NCI-H2196 treated with DMSO at 0.1 percent for 48 hours (cell line): ENCODE results near the gene SEPTIN12.

Experiments used
- DNase-seq: peaks from one replicate; lab custom pipeline; 2025; ENCODE audit not compliant: unreplicated experiment; lab: John Stamatoyannopoulos, UW

The SEPTIN12 gene

DNA sequence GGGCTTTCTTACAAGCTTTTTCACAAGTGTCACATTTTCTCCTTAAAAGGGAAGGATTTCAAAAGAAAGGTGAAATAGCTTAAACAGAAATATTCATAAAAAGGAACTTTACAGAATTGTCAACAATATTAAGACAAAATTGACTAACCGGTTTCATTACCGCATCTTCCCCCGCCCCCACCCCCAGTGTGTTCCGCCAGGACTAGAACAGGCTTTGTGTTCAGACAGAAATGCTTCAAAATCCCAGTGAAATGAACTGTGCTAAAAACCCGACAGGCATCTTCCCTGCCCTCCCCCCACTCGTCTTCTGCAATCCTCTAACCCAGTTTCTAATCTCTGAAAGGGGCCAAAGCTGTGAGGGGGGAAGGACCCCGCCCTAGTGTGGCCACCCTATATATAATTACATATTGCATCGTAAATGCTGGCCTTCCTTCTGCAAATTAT lies 15.3 kb upstream of the SEPTIN12 start:
- no peak for DNase-seq

DNA sequence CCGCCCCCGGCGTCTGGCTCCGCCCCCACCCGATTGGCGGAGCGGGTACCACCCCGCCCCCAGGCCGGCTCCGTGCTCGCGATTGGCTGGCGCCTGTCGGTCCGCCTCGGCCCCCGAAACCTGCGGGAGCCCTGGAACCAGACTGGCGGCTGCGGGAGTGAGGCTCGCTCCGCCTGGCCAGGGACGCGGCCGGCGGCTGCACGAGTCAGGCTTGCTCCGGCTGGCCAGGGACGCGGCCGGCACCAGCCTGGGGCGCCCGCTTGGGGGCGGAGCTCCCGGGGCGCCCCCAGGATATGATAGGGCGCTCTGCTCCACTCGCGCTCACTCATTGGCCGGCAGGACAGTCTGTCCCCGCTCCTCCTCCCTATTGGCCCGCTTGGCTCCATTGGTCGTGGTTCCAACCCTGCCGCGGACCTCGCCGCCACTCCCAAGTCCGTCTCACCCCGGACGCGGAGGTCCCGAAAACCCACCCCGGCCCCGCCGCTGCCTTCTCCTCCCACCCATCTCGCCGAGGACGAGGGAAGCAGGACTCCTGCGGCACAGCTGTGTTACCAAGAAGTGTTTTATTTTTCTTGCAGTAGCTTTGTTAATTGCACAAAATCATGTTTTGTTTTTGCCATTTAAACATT lies 14.6 kb upstream of the SEPTIN12 start:
- DNase-seq: peak; percentile 94

DNA sequence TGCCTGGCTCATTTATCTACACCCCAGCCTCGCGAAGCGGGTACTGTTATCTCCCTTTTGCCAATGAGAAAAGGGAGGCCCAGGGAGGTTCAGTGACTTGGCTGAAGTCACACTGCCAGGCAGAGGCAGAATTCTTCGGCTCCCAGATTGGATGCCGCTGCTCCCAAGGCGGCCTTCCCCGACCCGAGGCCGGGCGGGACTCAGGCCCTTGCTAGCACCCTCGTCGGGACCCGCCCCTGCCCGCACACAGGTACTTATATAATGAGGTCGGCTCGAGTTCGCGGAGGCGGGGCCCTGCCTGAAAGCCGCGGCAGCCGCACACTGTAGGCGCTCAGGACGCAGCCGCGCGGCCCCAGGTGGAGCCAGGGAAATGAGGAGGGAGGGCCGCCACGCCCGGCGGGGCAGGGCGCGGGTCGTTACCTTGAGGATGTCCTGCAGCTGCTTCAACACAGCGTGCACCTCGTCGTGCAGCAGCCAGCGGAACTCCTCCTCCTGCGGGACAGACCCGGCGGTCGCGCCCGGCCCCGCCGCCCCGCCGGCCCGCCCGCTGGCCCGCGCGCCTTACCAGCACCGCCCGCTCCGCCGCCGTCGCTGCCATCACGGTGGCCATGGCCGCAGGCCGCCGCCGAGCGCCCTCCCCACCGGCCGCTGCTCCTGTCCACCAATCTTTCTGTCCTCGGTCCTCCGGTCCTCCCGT lies 14.0 kb upstream of the SEPTIN12 start, which contains the start of gene ROGDI:
Gene ROGDI, minus strand, starts transcription at position 672 of the 697 bp plus-strand sequence. Its CDS starts 62 bp downstream, at position 610.
- peak; percentile 79 for DNase-seq

DNA sequence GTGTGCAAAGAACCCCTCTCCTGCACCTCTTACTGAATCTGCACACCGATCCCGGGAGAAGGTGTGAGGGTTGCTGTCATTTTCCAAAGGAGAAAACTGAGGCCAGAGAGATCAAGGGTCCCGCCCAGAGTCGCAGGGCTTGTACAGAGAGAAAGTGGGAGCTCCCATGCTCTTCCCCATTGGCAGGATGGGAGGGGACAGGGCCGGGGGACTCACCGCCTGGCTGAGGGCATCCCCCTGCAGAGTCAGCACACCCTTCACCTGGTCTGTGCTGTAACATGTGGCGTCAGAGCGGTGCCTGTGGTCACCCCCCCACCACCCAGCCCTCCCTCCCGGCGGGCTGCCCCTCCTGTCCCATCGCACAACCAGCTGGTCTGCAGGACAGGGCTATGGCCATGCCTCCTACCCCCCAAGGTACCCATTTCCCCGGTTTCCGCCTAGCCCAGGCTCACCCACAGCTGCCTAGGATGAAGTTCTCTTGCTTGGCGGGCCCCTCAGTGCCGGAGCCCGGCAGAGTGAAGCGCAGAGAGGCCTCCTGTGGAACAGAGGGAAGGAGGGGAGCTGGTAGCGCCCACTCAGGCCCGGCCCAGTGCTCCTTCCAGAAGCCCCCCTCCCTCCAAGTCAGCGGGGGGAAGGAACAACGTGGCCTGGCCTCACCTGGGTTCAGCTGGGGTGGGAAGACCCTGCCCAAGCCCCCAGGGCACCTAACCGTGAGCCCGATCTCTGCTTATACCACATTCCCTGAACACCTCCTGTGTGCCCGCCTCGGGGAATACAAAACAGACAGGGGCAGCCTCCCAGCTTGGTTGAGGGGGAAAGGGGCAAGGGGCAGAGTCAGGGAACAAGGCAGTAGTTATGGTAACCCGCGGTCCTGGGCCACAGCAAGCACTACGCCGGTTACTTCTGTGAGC lies 13.2 kb upstream of the SEPTIN12 start:
- DNase-seq: no peak

DNA sequence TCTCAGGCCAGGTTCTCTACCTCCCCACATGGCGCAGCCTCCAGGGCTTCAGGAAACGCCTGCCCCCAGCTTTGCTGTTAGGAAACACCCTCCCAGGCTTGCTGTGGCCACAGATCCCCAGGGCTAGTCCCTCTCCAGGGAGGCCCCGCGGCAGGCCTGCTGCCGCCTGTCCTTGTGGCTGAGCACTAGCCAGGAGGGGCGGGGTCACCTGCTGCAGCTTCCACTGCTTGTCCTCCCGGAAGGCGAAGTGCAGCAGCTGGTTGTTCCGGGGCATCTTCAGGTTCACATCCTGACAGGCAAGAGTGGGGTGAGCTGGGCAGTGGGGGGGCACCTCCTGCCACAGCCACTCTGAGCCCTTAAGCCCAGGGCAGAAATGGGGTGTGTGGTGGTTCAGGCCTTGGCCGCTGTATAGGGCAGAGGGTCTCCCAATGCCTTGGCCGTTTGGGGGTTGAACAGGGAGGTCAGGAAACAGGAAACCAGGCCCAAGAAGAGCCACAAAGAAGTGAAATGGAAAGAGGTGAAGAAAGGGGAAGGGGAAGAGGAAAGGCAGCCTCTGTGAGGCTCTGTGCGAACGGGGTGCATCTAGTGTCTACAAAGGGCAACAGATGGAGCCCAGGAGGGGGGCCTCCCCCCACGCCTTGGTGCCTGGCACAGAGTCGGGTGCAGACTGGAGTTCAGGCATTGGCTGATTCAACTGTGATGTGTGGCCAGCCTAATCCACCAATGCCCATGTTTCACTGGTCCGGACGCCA lies 12.3 kb upstream of the SEPTIN12 start:
- DNase-seq: peak; percentile 78

DNA sequence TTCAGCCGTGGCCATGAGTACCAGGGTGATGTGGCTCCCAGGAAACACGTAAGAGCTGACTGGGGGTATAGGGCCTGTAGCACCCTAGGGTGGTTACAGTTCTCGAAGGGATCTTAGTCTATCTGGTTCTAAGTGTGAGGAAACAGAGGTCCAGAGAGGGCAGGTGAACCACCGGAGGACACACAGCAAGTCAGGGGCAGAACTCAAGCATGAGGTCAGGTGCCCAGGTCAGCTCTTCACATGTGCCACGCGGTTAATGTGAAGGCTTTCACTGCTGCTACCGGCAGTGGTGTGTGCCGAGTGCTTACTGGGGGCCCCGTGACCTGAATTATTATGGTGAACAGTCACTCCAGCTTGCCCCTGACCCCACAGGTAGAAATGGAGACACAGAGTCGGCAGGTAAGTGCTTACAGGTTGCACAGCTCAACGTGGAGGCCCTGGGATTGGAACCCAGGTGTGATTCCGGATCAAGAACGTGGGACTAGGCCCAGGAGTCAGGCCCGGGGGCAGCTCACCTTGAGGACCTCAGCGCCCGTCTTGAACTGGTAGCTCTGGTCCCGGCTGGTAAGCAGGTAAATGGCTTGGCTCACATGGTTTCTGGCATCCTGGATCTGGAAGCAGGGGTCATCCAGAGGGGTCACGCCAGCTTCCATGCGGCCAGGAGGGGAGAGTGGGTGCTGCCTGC lies 11.2 kb upstream of the SEPTIN12 start:
- no peak for DNase-seq

DNA sequence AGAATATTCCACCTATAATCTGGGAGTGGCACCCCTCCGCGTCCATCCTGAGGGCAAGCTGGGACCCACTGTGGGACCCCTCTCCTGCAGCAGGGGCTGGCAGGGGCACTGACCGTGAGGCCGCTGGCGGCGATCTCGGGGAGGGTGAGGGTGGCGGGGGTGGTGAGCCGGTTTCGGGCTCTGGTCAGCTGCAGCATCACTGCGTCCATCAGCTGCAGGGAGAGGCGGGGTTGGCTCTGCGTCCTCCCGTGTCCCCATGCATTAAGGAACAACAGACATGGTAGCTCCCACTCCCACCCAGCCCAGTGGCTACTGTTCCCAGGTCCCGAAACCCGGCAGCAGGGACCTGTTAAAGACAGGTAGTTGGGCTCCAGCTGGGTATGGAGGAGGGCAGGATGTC lies 10.3 kb upstream of the SEPTIN12 start:
- no peak for DNase-seq

DNA sequence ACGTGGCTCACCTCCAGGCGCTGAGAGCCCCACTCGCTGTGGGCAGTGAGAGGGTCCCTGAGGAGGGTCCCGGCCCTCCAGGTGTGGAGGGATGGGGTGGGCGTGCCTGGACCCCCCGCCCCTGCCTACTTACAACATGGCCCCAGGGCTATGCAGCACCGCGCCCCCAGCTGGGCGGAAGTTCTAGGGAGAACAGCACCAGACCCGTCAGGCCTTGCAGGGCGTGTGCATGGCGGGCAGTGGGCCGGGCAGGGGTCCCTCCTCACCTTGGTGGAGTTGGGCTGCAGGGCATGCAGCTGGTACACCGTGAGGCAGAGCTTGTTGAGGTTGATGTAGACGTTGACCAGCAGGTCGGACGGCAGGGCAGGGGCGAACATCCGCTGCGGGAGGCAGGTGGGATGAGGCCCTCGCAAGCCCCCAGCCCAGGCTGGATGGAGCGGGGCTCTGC lies 9.7 kb upstream of the SEPTIN12 start:
- no peak for DNase-seq

DNA sequence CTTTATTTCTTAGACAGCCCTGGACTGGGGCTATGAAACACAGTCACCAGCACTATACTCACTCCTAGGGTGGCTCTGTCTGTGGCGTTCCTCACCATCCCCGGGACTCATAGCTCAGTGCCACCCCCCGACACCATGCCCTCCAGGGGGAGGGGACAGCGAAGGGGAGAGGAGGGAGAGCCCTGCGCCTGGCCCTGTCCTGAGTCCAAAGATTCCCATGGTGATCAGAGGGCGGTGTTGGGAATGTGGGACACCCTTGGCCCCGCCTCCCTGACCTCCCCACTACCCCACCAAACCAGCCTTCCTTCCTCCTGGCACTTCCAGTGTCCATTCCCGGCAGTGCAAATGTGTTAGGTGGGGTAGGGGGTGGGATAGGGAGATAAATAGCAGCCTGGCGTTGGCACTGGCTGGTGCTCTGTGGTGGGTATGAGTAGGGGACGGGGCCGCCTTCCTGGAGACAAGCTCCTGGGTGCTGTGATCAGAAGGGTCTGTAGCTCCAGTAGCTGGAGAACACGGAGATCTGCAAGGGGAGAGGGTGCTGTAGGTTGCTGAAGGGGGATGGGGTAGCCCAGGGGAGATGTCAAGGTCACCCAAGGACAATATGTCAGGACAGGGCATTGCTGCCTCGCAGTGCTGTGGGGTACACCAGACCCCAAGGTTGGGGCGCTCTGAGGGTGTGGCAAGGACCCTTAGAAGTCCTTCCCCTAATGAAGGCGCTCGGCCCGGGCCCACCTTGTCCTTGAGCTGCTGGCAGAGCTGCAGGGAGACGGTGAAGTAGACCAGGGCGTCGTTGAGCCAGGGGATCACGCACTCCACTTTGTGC lies 9.0 kb upstream of the SEPTIN12 start:
- DNase-seq: no peak

DNA sequence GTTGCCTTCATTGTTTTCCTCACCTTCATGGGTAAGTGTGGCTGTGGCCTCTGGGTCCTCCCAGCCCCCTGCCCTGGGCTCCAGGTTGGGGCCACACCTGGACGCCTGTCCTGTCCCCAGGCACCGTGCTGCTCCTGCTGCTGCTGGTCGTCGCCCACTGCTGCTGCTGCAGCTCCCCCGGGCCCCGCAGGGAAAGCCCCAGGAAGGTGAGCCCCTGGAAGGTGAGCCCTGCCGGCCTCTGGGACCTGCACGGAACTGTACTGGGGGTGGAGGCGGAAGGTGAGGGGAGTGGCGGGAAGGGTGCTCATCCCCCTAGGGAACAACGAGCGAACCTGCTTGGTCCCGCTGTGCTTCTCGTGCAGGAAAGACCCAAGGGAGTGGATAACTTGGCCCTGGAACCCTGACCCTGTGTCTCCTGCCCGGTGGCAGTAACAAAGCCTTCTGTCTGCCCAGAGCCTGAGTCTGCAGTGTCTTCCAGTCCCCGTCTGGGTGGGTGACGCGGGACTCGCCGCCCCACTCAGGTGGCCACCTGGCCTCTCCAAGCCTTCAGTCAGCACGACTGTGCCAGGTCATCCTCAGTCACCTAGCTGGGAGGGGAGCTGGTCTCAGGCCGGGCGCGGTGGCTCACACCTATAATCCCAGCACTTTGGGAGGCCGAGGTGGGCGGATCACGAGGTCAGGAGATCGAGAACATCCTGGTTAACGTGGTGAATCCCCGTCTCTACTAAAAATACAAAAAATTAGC lies 7.9 kb upstream of the SEPTIN12 start:
- DNase-seq: no peak

DNA sequence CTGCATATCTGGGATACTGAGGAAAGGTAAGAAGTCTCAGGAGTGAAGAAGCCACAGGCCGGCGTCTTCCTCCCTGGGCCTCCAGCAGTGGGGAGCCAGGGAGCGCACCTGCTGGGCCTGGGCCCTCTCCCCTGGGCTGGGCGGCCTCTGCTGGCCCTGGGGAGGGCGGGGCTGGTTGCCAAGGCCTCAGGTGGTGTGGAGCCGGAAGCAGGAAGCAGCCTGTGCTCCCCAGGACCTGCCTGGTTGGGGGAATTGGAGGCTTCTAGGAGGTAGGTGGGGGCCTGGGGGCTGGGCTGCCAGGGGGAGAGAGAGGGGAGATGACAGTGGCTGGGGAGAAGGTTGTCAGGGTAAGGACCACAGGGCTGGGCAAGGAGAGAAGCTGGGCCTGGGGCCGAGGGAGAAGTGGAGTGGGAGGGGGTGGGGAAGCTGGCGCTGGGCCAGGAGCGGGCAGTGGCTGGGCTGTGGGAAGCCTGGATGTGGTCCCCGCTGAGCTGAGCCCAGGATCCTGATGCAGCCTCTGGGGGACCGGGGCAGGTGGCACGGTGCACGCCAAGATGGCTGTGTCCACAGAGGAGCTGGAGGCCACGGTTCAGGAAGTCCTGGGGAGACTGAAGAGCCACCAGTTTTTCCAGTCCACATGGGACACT lies 7.2 kb upstream of the SEPTIN12 start, which contains the start of gene SMIM22:
Gene SMIM22, plus strand, starts transcription at position 189 of the 647 bp plus-strand sequence. Its CDS starts 366 bp downstream, at position 555.
- DNase-seq: peak; percentile 59

DNA sequence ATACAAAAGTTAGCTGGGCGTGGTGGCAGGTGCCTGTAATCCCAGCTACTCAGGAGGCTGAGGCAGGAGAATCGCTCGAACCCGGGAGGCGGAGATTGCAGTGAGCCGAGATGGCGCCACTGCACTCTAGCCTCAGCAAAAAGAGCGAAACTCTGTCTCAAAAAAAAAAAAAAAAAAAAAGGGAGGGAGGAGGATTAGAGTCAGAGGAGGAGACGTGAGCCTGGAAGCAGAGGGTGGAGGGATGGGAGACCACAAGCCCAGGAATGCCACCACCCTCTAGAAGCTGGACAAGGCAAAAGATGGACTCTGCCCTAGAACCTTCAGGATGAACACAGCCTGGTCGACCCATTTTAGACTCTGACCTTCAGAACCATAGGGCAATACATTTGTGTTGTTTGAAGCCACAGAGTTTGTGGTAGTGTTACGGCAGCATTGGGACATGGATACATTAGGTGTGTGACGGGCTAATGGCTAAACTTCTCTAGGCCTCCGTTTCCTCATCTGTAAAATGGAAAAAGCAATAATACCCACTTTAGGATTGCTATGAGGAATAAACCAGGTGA lies 4.9 kb upstream of the SEPTIN12 start:
- DNase-seq: no peak

DNA sequence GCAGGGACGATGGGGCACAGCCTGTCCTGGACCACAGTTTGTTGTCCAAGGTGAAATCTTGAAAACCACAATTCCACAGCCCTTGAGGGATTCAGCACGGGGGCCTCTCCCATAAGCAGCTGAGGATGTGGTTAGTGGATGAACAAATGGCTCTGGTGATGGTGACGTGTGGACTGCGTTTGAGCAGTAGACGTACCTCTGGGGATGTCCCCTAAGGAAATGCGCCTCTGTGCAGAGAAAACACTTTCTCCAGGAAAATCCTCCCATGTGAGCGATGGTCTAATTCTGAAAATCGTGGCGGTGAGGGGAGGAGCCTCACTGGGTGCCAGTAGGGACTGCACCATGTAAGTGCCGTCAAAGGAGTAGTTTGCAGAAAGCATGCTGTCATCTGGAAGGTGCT lies 2.7 kb upstream of the SEPTIN12 start:
- DNase-seq: no peak

DNA sequence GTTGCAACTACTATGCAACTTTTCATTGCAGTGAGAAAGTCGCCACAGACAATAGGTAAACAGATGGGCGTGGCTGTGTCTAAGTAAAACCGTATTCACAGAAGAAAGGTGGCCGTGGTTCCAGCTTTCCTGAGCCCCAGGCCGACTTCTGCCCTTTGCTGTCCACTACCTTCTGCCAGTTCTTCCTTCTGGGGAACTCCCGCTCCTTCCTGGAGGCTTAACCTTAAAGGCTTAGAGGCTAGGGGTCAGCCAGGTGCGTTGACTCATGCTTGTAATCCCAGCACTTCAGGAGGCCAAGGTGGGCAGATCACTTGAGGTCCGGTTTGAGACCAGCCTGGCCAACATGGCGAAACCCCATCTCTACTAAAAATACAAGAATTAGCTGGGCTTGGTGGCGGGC lies 2.1 kb upstream of the SEPTIN12 start:
- DNase-seq: no peak

DNA sequence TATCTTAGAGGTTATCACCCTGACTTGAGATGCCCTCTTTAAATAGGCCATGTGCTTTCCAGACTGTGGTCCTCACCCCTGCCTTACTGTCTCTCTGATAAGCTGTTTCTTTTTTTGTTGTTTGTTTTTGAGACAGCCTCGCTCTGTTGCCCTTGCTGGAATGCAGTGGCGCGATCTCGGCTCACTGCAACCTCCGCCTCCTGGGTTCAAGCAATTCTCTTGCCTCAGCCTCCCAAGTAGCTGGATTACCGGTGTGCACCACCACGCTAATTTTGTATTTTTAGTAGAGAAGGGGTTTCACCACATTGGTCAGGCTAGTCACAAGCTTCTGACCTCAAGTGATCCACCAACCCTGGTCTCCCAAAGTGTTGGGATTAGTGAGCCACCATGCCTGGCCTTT lies 765 bp upstream of the SEPTIN12 start:
- no peak for DNase-seq

DNA sequence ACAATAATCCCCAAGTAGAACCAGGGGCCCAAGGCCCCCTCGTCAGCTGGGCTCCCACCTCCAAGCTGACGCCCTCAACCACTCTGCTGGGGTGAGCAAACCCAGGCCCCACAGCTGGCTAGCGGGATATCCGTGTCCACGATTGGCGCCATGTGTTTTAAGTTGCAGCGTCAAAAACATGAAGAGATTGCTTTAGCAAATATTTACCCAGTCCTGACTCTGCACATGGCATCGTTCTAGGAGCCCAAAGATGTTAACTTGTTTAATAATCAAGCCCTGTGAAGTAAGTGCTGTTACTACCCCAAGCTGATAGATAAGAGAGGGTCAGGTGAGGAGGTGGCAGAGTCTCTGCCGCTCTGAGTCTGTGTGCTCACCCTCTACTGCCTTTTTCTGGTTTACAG lies 344 bp upstream of the SEPTIN12 start:
- no peak for DNase-seq

DNA sequence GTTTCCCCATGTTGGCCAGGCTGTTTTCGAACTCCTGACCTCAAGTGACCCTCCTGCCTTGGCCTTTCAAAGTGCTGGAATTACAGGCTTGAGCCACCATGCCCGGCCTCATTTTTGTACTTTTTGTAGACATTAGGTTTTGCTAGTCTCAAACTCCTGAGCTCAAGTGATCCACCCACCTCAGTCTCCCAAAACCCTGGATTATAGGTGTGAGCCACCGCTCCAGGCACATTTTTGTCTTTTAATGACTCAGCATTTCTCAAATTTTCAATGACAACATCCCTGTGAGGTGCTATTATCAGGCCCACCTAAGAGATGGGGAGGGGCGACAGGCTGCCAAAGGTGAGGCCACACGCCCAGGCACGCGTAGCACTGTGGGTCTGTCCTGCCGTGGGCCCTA lies 1.1 kb downstream of the SEPTIN12 start:
- DNase-seq: no peak
